GM21737 (cell line): ENCODE data around the gene OR2AG1.
"Not testable (repeated sequence)": the region's sequence is repeated elsewhere in the genome, so short reads cannot be mapped to it uniquely, and the experiment has no call there.

Source experiments
- ATAC-seq: cut with Tn5 transposase; IDR thresholded peaks from one replicate; pipeline ENCODE4 v1.9.1; 2021; ENCODE audit warnings: mild to moderate bottlenecking, moderate library complexity; ENCODE audit not compliant: unreplicated experiment

OR2AG1 gene

GRCh38 chr11:6780829-6781228 is 2.0 kb upstream of the OR2AG1 start:
- no peak for ATAC-seq

GRCh38 chr11:6790546-6790945 is 7.7 kb downstream of the OR2AG1 start:
- ATAC-seq = no peak

- ATAC-seq = no peak
These were observed 11.8 kb downstream of the OR2AG1 start for GRCh38 chr11:6794639-6795038.

- ATAC-seq = no peak
These were observed 16.6 kb downstream of the OR2AG1 start, which contains the start of gene OR6A2 for GRCh38 chr11:6799402-6799801. OR6A2 (minus strand) TSS chr11:6799689; CDS start chr11:6795708, 3,981 bp downstream.

GRCh38 chr11:6801075-6801474 is 18.3 kb downstream of the OR2AG1 start:
- ATAC-seq = not testable (repeated sequence)

GRCh38 chr11:6812390-6813005 is 29.7 kb downstream of the OR2AG1 start:
- no peak for ATAC-seq

- ATAC-seq = no peak
These were observed 30.8 kb downstream of the OR2AG1 start for GRCh38 chr11:6813656-6814055.

GRCh38 chr11:6817694-6818093 is 34.9 kb downstream of the OR2AG1 start:
- ATAC-seq = no peak

GRCh38 chr11:6818967-6819366 is 36.1 kb downstream of the OR2AG1 start:
- no peak for ATAC-seq

- no peak for ATAC-seq
These were observed 41.5 kb downstream of the OR2AG1 start for GRCh38 chr11:6824136-6824823.

- no peak for ATAC-seq
These were observed 42.5 kb downstream of the OR2AG1 start for GRCh38 chr11:6825231-6825744.

GRCh38 chr11:6828103-6828502 is 45.3 kb downstream of the OR2AG1 start:
- ATAC-seq = no peak

- ATAC-seq = no peak
These were observed 50.5 kb downstream of the OR2AG1 start for GRCh38 chr11:6833356-6833755.

GRCh38 chr11:6834021-6834420 is 51.2 kb downstream of the OR2AG1 start:
- ATAC-seq = no peak
